Gastrocnemius medialis (tissue), 4 donors: Measurements from ENCODE around the gene USP7.

Experiments
- POLR2A ChIP-seq, 2 donors: fragments of 450-650 bp; IDR thresholded peaks; one replicate each; pipeline ENCODE4 v1.6.1; 2017; ENCODE audit warnings: antibody characterized with exemption in 2 of 2, mild to moderate bottlenecking in 2 of 2, moderate library complexity in 2 of 2
- TF ChIP-seq, protein P1 (sequence below), 5 experiments: fragments of 450-650 bp in 3 of 5; fragments of 200-600 bp in 2 of 5; sonication (generic) in 2 of 5; IDR thresholded peaks in 4 of 5; conservative IDR thresholded peaks in 1 of 5; 1 replicate in 4 of 5; 2 replicates in 1 of 5; pipeline ENCODE4 v1.5.1; 2016 to 2019; ENCODE audit warnings: antibody characterized with exemption in 5 of 5, mild to moderate bottlenecking in 3 of 5, moderate library complexity in 3 of 5

DNA sequence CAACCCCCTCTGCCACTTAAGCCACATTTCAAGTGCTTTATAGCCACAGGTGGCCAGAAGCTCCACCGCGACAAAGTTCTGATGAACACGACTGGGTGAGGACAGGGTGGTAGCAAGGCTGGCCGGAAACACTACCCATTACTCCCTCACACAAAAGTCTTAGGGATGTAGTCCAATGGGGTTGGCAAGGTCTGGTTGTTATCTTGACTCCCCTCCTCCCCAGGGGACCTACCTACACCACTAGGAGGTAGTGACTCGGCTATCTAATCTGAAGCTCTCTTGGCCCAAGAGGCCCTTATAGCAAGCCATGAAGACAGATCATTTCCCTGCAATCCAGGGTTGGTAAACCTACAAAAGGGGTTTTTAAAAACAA is 73.2 kb downstream of the USP7 start:
- TF ChIP-seq, protein P1, sequence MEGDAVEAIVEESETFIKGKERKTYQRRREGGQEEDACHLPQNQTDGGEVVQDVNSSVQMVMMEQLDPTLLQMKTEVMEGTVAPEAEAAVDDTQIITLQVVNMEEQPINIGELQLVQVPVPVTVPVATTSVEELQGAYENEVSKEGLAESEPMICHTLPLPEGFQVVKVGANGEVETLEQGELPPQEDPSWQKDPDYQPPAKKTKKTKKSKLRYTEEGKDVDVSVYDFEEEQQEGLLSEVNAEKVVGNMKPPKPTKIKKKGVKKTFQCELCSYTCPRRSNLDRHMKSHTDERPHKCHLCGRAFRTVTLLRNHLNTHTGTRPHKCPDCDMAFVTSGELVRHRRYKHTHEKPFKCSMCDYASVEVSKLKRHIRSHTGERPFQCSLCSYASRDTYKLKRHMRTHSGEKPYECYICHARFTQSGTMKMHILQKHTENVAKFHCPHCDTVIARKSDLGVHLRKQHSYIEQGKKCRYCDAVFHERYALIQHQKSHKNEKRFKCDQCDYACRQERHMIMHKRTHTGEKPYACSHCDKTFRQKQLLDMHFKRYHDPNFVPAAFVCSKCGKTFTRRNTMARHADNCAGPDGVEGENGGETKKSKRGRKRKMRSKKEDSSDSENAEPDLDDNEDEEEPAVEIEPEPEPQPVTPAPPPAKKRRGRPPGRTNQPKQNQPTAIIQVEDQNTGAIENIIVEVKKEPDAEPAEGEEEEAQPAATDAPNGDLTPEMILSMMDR (IDR thresholded peaks at IDR 0.05 in 4 of 5, conservative IDR thresholded peaks at IDR 0.05 in 1 of 5), result no peak
- TF ChIP-seq POLR2A (IDR thresholded peaks at IDR 0.05), result no peak
